ENCODE data around the gene TBC1D1. TPM values are rescaled to one million over a fixed set of nuclear protein-coding genes. Genes with fewer than 3 reads are reported as not detected.

The TBC1D1 gene
- total RNA-seq, 1 donor from 2014 or later = 92.7 TPM

DNA sequence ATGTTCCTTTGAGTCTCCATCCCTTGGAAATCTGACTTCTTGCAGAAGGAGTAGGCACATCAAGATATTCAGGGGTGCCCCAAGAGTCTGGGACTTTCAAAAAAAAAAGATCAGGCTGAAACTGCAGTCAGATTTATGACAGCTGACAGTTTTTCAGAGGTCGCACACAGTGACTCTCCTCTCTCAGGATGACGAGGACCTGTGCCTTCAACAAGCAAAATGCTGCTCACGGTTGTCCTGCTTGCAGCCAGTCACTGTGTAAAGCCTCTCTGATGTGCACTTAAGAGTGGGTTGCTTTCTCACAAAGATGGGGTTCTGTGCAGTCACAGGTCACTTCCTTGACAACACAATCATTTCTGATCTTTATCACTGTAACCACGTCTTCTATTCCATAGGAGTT lies 247.5 kb downstream of the TBC1D1 start:
- peaks cover 38% of the 10 kb centered on the region for H3K36me3 Mint-ChIP-seq (ENCODE audit: low read depth)
- no peaks in the 10 kb centered on the region for H3K9me3 Mint-ChIP-seq (ENCODE audit: low read depth)
- no peak overlapping the region for H3K27ac Mint-ChIP-seq (ENCODE audit: unreplicated experiment)
- peaks cover 11% of the 10 kb centered on the region for H3K4me1 Mint-ChIP-seq (ENCODE audit: low read depth)
- H3K4me3 Mint-ChIP-seq (ENCODE audit: unreplicated experiment) = no peak overlapping the region
- DNase-seq (ENCODE audit: low spot score) = no peak
- TF ChIP-seq, protein P1, sequence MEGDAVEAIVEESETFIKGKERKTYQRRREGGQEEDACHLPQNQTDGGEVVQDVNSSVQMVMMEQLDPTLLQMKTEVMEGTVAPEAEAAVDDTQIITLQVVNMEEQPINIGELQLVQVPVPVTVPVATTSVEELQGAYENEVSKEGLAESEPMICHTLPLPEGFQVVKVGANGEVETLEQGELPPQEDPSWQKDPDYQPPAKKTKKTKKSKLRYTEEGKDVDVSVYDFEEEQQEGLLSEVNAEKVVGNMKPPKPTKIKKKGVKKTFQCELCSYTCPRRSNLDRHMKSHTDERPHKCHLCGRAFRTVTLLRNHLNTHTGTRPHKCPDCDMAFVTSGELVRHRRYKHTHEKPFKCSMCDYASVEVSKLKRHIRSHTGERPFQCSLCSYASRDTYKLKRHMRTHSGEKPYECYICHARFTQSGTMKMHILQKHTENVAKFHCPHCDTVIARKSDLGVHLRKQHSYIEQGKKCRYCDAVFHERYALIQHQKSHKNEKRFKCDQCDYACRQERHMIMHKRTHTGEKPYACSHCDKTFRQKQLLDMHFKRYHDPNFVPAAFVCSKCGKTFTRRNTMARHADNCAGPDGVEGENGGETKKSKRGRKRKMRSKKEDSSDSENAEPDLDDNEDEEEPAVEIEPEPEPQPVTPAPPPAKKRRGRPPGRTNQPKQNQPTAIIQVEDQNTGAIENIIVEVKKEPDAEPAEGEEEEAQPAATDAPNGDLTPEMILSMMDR (IDR thresholded peaks at IDR 0.05) = no peak
- no peaks in the 10 kb centered on the region for H3K27me3 Mint-ChIP-seq (ENCODE audit: low read depth)

DNA sequence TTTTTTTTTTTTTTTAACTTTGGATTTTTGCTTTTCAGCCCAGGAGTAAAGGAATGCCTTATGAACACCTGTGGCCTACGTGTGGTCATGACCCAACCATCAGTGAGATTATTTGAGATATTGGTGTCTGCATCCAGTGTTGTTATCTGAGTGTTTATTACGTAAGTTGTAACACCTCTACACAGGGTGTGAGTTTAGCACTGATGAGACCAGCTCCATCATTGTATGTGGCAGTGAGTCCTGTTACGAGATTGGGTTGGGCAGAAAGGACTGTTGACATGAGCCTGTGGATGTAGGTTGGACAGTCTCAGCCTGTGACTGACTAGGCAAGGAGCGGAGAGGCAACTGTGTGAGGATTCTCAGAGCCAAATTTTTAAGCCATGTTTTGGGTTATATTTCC lies 248.3 kb downstream of the TBC1D1 start:
- Mint-ChIP-seq H3K27me3 (ENCODE audit: low read depth) (no peaks in the 10 kb centered on the region), H3K27ac (ENCODE audit: unreplicated experiment) (no peak overlapping the region), H3K4me3 (ENCODE audit: unreplicated experiment) (no peak overlapping the region), H3K4me1 (ENCODE audit: low read depth) (peaks cover 2% of the 10 kb centered on the region), H3K9me3 (ENCODE audit: low read depth) (no peaks in the 10 kb centered on the region), H3K36me3 (ENCODE audit: low read depth) (peaks cover 30% of the 10 kb centered on the region)
- no peak for DNase-seq (ENCODE audit: low spot score)
- TF ChIP-seq, protein P1 (IDR thresholded peaks at IDR 0.05) = no peak

DNA sequence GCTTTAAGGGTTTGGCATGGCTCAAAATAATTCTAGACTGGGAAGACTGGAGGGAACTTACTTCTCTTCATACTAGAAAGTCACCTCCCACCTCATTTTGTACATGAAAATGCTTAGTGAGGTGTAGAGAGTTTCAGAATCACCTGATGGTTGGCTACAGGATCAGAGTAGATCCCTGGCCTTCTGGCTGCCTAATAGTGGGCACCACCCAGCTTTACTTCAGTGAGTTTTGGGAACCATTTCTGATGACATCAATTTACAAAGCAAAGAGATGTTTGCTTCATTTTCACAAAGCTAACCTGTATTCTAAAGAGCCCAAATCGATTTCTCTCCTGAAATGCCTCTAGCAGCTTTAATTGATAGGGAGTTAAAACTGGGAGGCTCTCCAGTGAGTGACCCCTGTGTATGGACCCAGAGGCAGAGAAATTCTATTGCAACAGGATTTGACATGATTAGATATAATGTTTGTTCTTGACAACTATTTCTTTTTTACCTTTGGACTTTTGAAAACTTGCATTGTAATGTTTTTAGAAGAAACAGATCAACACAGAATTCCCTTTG lies 249.8 kb downstream of the TBC1D1 start:
- no peak overlapping the region for H3K27ac Mint-ChIP-seq (ENCODE audit: unreplicated experiment)

DNA sequence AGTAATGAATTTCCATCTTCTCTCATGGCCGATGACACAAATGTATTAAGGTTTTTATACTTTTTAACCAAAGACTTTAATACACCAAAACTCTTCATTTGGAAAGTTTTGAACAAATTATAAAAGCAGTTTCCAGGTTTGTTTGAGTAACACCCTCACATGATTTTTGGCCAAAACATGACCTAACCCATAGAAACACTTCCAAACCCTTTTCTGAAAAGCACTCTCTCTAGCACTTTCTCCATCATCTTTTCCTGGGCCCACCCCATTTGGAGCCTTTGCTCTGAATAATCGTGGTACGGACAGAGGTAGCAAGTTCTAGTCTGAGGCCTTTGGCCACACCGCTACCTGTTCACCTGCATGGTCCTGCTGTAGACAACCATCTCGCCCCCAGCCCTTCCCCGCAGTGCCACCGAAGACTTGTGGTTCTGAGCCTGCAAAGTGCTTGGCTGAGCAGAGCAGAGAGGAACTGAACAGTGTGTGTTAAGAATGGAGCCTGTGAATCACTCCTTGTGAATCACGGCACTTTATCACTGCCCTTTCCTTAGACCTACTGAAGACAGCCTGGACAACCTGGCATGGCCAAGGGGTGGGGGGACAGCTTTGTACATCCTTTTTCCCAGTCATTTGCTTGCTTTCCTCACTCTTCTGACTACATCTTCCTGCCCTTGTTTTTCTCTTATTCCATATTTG lies 251.1 kb downstream of the TBC1D1 start:
- H3K4me3 Mint-ChIP-seq (ENCODE audit: unreplicated experiment) = no peak overlapping the region

More for the DNA sequence above, 249.8 kb downstream of the TBC1D1 start:
- H3K36me3 Mint-ChIP-seq (ENCODE audit: low read depth) = peaks cover 28% of the 10 kb centered on the region
- no peaks in the 10 kb centered on the region for H3K4me1 Mint-ChIP-seq (ENCODE audit: low read depth)
- DNase-seq (ENCODE audit: low spot score) = no peak
- H3K9me3 Mint-ChIP-seq (ENCODE audit: low read depth) = no peaks in the 10 kb centered on the region
- H3K4me3 Mint-ChIP-seq (ENCODE audit: unreplicated experiment) = no peak overlapping the region
- TF ChIP-seq, protein P1 (IDR thresholded peaks at IDR 0.05) = no peak
- H3K27me3 Mint-ChIP-seq (ENCODE audit: low read depth) = no peaks in the 10 kb centered on the region

DNA sequence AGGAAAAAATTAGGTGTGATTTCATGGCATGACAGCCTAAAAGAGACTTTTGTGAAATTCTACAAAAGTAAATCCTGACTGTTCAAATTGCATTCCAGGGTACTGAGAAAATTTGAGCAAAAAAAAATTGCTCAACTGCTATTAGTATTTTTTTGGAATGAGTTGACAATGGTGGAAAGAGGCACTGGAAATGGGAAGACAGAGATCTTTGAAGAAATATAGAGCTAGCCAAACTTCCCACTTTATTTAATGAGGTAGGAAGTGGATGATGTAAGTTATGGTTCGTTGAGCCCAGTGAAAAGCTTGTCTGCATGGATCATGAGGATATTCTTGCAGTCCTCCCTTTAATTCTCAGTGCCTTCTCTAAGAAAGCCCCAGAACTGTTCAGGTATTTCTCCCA lies 253.1 kb downstream of the TBC1D1 start:
- Mint-ChIP-seq H3K27me3 (ENCODE audit: low read depth) (no peaks in the 10 kb centered on the region), H3K4me1 (ENCODE audit: low read depth) (no peaks in the 10 kb centered on the region), H3K4me3 (ENCODE audit: unreplicated experiment) (no peak overlapping the region), H3K9me3 (ENCODE audit: low read depth) (no peaks in the 10 kb centered on the region), H3K36me3 (ENCODE audit: low read depth) (peaks cover 15% of the 10 kb centered on the region), H3K27ac (ENCODE audit: unreplicated experiment) (no peak overlapping the region)
- DNase-seq (ENCODE audit: low spot score) = no peak
- TF ChIP-seq, protein P1 (IDR thresholded peaks at IDR 0.05) = no peak

More for the DNA sequence above, 251.1 kb downstream of the TBC1D1 start:
- TF ChIP-seq, protein P1 (IDR thresholded peaks at IDR 0.05) = no peak
- H3K36me3 Mint-ChIP-seq (ENCODE audit: low read depth) = peaks cover 25% of the 10 kb centered on the region
- no peak for DNase-seq (ENCODE audit: low spot score)
- H3K27ac Mint-ChIP-seq (ENCODE audit: unreplicated experiment) = no peak overlapping the region
- H3K9me3 Mint-ChIP-seq (ENCODE audit: low read depth) = no peaks in the 10 kb centered on the region
- no peaks in the 10 kb centered on the region for H3K4me1 Mint-ChIP-seq (ENCODE audit: low read depth)
- H3K27me3 Mint-ChIP-seq (ENCODE audit: low read depth) = no peaks in the 10 kb centered on the region
